ENCODE results near the gene PRR33. TPM values are rescaled to one million over a fixed set of nuclear protein-coding genes. Genes with fewer than 3 reads are reported as not detected.

PRR33 gene
- total RNA-seq, 2 experiments from 2014 or later, result 0.16 to 0.20 TPM

DNA sequence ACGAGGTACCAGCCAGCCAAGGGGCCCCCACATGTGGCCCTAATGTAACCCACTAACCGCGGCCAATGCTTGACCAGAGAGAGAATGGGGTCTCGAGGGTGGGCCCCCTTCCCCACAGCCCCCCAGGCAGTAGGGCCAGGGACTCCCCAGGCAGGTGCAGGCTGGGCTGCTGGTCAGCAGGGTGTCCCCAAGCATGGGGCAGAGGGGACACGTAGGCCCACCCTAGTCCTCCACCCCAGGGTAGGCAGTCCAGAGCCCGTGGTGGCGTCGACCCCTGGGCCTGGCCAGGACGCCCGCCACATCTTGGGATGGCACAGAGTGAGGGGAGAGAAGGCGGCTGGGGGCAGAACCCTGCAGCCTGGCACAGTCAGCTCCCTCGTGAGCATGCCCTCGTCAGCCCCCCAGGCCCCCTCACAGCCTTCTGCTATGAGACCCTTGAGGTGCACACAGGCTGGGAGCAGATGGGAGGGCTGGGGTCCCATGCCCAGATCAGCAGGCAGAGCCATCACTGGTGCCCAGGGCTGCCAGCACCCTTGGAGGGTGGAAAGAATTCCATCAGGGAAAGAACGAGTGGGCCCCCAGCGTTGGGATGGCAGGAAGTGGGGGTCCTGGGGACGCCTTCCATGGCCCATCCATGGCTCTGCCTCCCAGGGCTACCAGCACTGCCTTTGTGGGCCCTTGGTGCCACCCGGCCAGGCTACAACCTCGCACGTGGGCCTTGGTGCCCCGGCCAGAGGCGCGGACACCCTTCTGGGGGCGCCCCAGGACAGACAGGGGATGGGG is 33.9 kb upstream of the PRR33 start:
- DNase-seq (no peak), ATAC-seq (no peak)
- intact Hi-C loops (cut with micrococcal nuclease), result no loop called here
- no peak overlapping the region for H3K27ac Mint-ChIP-seq
- H3K4me1 Mint-ChIP-seq (ENCODE audit: low read depth), result peaks cover 2% of the 10 kb centered on the region
- no peaks in the 10 kb centered on the region for H3K27me3 Mint-ChIP-seq
- no peaks in the 10 kb centered on the region for H3K36me3 Mint-ChIP-seq (ENCODE audit: low read depth)
- H3K9me3 Mint-ChIP-seq, result no peaks in the 10 kb centered on the region
- H3K4me3 Mint-ChIP-seq, result no peak overlapping the region
- TF ChIP-seq, protein P1, sequence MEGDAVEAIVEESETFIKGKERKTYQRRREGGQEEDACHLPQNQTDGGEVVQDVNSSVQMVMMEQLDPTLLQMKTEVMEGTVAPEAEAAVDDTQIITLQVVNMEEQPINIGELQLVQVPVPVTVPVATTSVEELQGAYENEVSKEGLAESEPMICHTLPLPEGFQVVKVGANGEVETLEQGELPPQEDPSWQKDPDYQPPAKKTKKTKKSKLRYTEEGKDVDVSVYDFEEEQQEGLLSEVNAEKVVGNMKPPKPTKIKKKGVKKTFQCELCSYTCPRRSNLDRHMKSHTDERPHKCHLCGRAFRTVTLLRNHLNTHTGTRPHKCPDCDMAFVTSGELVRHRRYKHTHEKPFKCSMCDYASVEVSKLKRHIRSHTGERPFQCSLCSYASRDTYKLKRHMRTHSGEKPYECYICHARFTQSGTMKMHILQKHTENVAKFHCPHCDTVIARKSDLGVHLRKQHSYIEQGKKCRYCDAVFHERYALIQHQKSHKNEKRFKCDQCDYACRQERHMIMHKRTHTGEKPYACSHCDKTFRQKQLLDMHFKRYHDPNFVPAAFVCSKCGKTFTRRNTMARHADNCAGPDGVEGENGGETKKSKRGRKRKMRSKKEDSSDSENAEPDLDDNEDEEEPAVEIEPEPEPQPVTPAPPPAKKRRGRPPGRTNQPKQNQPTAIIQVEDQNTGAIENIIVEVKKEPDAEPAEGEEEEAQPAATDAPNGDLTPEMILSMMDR (IDR thresholded peaks at IDR 0.05), result no peak
- POLR2A ChIA-PET, result no interaction called here
- CTCF ChIA-PET, result no interaction called here

GRCh38 chr11:1924646-1925372 is 33.1 kb upstream of the PRR33 start:
- CTCF ChIA-PET, result no interaction called here
- no peaks in the 10 kb centered on the region for H3K9me3 Mint-ChIP-seq
- ATAC-seq (no peak), DNase-seq (no peak)
- POLR2A ChIA-PET, result no interaction called here
- H3K4me1 Mint-ChIP-seq (ENCODE audit: low read depth), result peaks cover 2% of the 10 kb centered on the region
- intact Hi-C loops (cut with micrococcal nuclease), result no loop called here
- TF ChIP-seq, protein P1 (IDR thresholded peaks at IDR 0.05), result no peak
- no peak overlapping the region for H3K4me3 Mint-ChIP-seq
- no peaks in the 10 kb centered on the region for H3K27me3 Mint-ChIP-seq
- H3K27ac Mint-ChIP-seq, result no peak overlapping the region
- H3K36me3 Mint-ChIP-seq (ENCODE audit: low read depth), result no peaks in the 10 kb centered on the region

DNA sequence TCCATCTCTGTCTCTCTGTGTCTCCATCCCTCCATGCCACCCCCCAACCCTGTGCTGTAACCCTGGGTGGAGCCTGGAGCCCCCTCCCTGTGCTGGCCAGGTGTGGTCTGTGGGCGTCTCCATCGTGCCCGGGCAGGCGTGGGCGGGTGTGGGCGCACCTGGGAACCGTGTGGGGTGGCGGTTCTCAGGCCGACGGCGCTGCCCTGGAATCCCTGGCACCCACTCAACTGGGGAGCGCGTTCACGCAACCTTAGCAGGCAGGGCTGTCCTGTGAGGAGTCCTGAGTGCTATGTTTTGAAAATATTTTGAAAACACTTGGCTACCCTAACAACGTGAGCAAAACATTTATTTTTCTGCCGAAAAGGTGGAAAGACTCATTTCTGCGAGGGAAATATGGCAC is 32.5 kb upstream of the PRR33 start:
- no peak overlapping the region for H3K4me3 Mint-ChIP-seq
- CTCF ChIA-PET, result no interaction called here
- ATAC-seq (no peak), DNase-seq (no peak)
- H3K36me3 Mint-ChIP-seq (ENCODE audit: low read depth), result no peaks in the 10 kb centered on the region
- H3K9me3 Mint-ChIP-seq, result no peaks in the 10 kb centered on the region
- intact Hi-C loops (cut with micrococcal nuclease), result no loop called here
- no peaks in the 10 kb centered on the region for H3K27me3 Mint-ChIP-seq
- TF ChIP-seq, protein P1 (IDR thresholded peaks at IDR 0.05), result no peak
- POLR2A ChIA-PET, result interaction anchor here (0.6 kb wide), 1 partner anchor 35 kb away, joined by 3 read pairs; no protein-coding TSS in a partner anchor
- no peak overlapping the region for H3K27ac Mint-ChIP-seq
- H3K4me1 Mint-ChIP-seq (ENCODE audit: low read depth), result no peaks in the 10 kb centered on the region

GRCh38 chr11:1923201-1923956 is 31.7 kb upstream of the PRR33 start:
- intact Hi-C loops (cut with micrococcal nuclease), result no loop called here
- H3K4me1 Mint-ChIP-seq (ENCODE audit: low read depth), result peaks cover 2% of the 10 kb centered on the region
- no peak for ATAC-seq
- H3K9me3 Mint-ChIP-seq, result no peaks in the 10 kb centered on the region
- TF ChIP-seq, protein P1 (IDR thresholded peaks at IDR 0.05), result no peak
- no peak overlapping the region for H3K4me3 Mint-ChIP-seq
- ChIA-PET CTCF (interaction anchor here (1.0 kb wide), 1 partner anchor 87 kb away, joined by 3 read pairs; no protein-coding TSS in a partner anchor), POLR2A (interaction anchor here (0.6 to 2.9 kb wide), 3 partner anchors 32 to 42 kb away, joined by 3 to 25 read pairs (median 4); partner anchors contain the start of gene PRR33)
- no peak overlapping the region for H3K27ac Mint-ChIP-seq
- H3K36me3 Mint-ChIP-seq (ENCODE audit: low read depth), result no peaks in the 10 kb centered on the region
- no peak for DNase-seq
- no peaks in the 10 kb centered on the region for H3K27me3 Mint-ChIP-seq

Data from activated CD8-positive, alpha-beta T cell treated with anti-CD3 and anti-CD28 coated beads for 36 hours (primary cell).